Measurements from ENCODE around the gene APBA2.

The APBA2 gene

GRCh38 chr15:29066838-29067237, 181.1 kb downstream of the APBA2 start:
- no peak for DNase-seq

GRCh38 chr15:29067949-29068348, 182.2 kb downstream of the APBA2 start:
- DNase-seq, result no peak

- no peak for DNase-seq
Observed at GRCh38 chr15:29070471-29071231, 184.9 kb downstream of the APBA2 start.

- DNase-seq, result no peak
Observed at GRCh38 chr15:29071232-29071881, 185.6 kb downstream of the APBA2 start.

- DNase-seq, result no peak
Observed at GRCh38 chr15:29071882-29072273, 186.1 kb downstream of the APBA2 start.

- DNase-seq, result no peak
Observed at GRCh38 chr15:29072444-29072843, 186.7 kb downstream of the APBA2 start.

- DNase-seq, result no peak
Observed at GRCh38 chr15:29074045-29074444, 188.3 kb downstream of the APBA2 start.

GRCh38 chr15:29078541-29078940, 192.8 kb downstream of the APBA2 start:
- no peak for DNase-seq

GRCh38 chr15:29079479-29079878, 193.7 kb downstream of the APBA2 start:
- no peak for DNase-seq

GRCh38 chr15:29081781-29082180, 196.0 kb downstream of the APBA2 start:
- DNase-seq, result no peak

GRCh38 chr15:29083161-29083560, 197.4 kb downstream of the APBA2 start:
- DNase-seq, result no peak

- DNase-seq, result no peak
Observed at GRCh38 chr15:29083858-29084257, 198.1 kb downstream of the APBA2 start.

- DNase-seq, result no peak
Observed at GRCh38 chr15:29086001-29086400, 200.2 kb downstream of the APBA2 start.

- no peak for DNase-seq
Observed at GRCh38 chr15:29086891-29087290, 201.1 kb downstream of the APBA2 start.

- no peak for DNase-seq
Observed at GRCh38 chr15:29087521-29088285, 201.9 kb downstream of the APBA2 start.

GRCh38 chr15:29088666-29089065, 202.9 kb downstream of the APBA2 start:
- no peak for DNase-seq

GRCh38 chr15:29089731-29090616, 204.2 kb downstream of the APBA2 start:
- DNase-seq, result no peak

- no peak for DNase-seq
Observed at GRCh38 chr15:29090617-29091466, 205.1 kb downstream of the APBA2 start.

- DNase-seq, result no peak
Observed at GRCh38 chr15:29091666-29092065, 205.9 kb downstream of the APBA2 start.

- no peak for DNase-seq
Observed at GRCh38 chr15:29092376-29093064, 206.7 kb downstream of the APBA2 start.

- no peak for DNase-seq
Observed at GRCh38 chr15:29093065-29093435, 207.3 kb downstream of the APBA2 start.
